GM12891 (cell line): Measurements from ENCODE around the gene TEC.

Experiments
- PAX5 ChIP-seq: IDR thresholded peaks from 2 replicates; pipeline ENCODE4 v1.6.1; 2011; ENCODE audit warnings: low read length, moderate library complexity, mild to moderate bottlenecking; ENCODE audit not compliant: insufficient read depth, severe bottlenecking
- POLR2A ChIP-seq: IDR thresholded peaks from 2 replicates; pipeline ENCODE4 v1.6.1; 2011; ENCODE audit warnings: low read depth, low read length, control low read depth
- POLR2AphosphoS5 ChIP-seq: IDR thresholded peaks from 2 replicates; pipeline ENCODE4 v1.6.1; 2011; ENCODE audit warnings: low read depth, low read length, control low read depth
- POU2F2 ChIP-seq: IDR thresholded peaks from 2 replicates; pipeline ENCODE4 v1.6.1; 2011; ENCODE audit warnings: low read depth, mild to moderate bottlenecking, control low read depth, low read length, moderate library complexity
- SPI1 ChIP-seq: IDR thresholded peaks from 2 replicates; pipeline ENCODE4 v1.6.1; 2011; ENCODE audit warnings: low read depth, low read length, control low read depth
- TAF1 ChIP-seq: IDR thresholded peaks from 2 replicates; pipeline ENCODE4 v1.6.1; 2011; ENCODE audit warnings: low read depth, low read length, control low read depth

GRCh38 chr4:48130100-48130499, 139.5 kb downstream of the TEC start:
- TF ChIP-seq POLR2A: no peak
- no peak for TF ChIP-seq POLR2AphosphoS5
- no peak for TF ChIP-seq SPI1
- TF ChIP-seq POU2F2: no peak
- no peak for TF ChIP-seq TAF1
- no peak for TF ChIP-seq PAX5
